Testis (tissue), 2 donors: Measurements from ENCODE around the gene B3GAT1.

Experiments
- POLR2A ChIP-seq: fragments of 450-650 bp; IDR thresholded peaks from one replicate; pipeline ENCODE4 v1.6.1; 2017; ENCODE audit warnings: antibody characterized with exemption, mild to moderate bottlenecking, moderate library complexity
- TF ChIP-seq, protein P1 (sequence below), 3 experiments: fragments of 450-650 bp in 2 of 3; fragments of 200-600 bp in 1 of 3; sonication (generic) in 1 of 3; IDR thresholded peaks; one replicate each; pipeline ENCODE4 v1.5.1; 2016 to 2019; ENCODE audit warnings: antibody characterized with exemption in 3 of 3, mild to moderate bottlenecking in 2 of 3, moderate library complexity in 1 of 3

DNA sequence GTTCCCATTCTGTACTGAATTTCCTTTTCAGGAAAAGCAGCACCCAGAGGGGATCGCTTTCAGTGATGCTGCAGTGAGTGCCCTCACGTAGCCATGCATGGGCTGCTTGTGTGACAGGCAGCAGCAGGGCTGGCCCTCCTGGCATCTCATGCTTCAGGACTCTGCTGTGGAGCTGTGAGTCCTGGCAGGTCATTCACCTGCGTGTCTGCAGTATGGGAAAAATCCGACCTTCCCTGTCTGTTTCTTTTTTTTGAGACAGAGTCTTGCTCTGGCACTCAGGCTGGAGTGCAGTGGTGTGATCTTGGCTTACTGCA is 66.8 kb downstream of the B3GAT1 start:
- TF ChIP-seq, protein P1, sequence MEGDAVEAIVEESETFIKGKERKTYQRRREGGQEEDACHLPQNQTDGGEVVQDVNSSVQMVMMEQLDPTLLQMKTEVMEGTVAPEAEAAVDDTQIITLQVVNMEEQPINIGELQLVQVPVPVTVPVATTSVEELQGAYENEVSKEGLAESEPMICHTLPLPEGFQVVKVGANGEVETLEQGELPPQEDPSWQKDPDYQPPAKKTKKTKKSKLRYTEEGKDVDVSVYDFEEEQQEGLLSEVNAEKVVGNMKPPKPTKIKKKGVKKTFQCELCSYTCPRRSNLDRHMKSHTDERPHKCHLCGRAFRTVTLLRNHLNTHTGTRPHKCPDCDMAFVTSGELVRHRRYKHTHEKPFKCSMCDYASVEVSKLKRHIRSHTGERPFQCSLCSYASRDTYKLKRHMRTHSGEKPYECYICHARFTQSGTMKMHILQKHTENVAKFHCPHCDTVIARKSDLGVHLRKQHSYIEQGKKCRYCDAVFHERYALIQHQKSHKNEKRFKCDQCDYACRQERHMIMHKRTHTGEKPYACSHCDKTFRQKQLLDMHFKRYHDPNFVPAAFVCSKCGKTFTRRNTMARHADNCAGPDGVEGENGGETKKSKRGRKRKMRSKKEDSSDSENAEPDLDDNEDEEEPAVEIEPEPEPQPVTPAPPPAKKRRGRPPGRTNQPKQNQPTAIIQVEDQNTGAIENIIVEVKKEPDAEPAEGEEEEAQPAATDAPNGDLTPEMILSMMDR (IDR thresholded peaks at IDR 0.05) = no peak
- TF ChIP-seq POLR2A = no peak
